HK-2 (cell line): ENCODE results near the gene TSPAN32.
"Not testable (repeated sequence)": the region's sequence is repeated elsewhere in the genome, so short reads cannot be mapped to it uniquely, and the experiment has no call there.

ENCODE experiments used
- DNase-seq: peaks from one replicate; pipeline ENCODE4 v3.0.0-alpha.2; 2018; ENCODE audit not compliant: unreplicated experiment

Gene TSPAN32

GRCh38 chr11:2286350-2286749 is 15.5 kb upstream of the TSPAN32 start:
- not testable (repeated sequence) for DNase-seq

GRCh38 chr11:2287091-2287490 is 14.7 kb upstream of the TSPAN32 start:
- DNase-seq, result no peak

GRCh38 chr11:2289350-2289749 is 12.5 kb upstream of the TSPAN32 start:
- no peak for DNase-seq

GRCh38 chr11:2289859-2290258 is 12.0 kb upstream of the TSPAN32 start:
- no peak for DNase-seq

GRCh38 chr11:2290351-2290841 is 11.4 kb upstream of the TSPAN32 start:
- no peak for DNase-seq

GRCh38 chr11:2293531-2293971 is 8.3 kb upstream of the TSPAN32 start:
- no peak for DNase-seq

GRCh38 chr11:2293984-2294925 is 7.6 kb upstream of the TSPAN32 start:
- DNase-seq, result no peak

- DNase-seq, result no peak
These were observed 6.9 kb upstream of the TSPAN32 start for GRCh38 chr11:2294926-2295290.

GRCh38 chr11:2295971-2296912 is 5.6 kb upstream of the TSPAN32 start:
- DNase-seq, result no peak

GRCh38 chr11:2296913-2297622 is 4.7 kb upstream of the TSPAN32 start:
- no peak for DNase-seq

GRCh38 chr11:2297623-2298030 is 4.2 kb upstream of the TSPAN32 start:
- no peak for DNase-seq

- no peak for DNase-seq
These were observed 3.5 kb upstream of the TSPAN32 start for GRCh38 chr11:2298131-2298794.

GRCh38 chr11:2298795-2299761 is 2.7 kb upstream of the TSPAN32 start:
- DNase-seq, result no peak

- DNase-seq, result no peak
These were observed 2.0 kb upstream of the TSPAN32 start for GRCh38 chr11:2299773-2300172.

- DNase-seq, result no peak
These were observed 1.4 kb upstream of the TSPAN32 start for GRCh38 chr11:2300290-2300935.

GRCh38 chr11:2300936-2301630 is 730 bp upstream of the TSPAN32 start:
- no peak for DNase-seq

- DNase-seq, result no peak
These were observed 588 bp downstream of the TSPAN32 start for GRCh38 chr11:2302306-2302895.

GRCh38 chr11:2302896-2303626 is 1.2 kb downstream of the TSPAN32 start:
- DNase-seq, result no peak
